T-cell (primary cell): ENCODE measurements around the gene SLC22A17. TPM values are rescaled to one million over a fixed set of nuclear protein-coding genes. Genes with fewer than 3 reads are reported as not detected.

Experiments
- ATAC-seq, 4 experiments: fragments of 200-7000 bp in 3 of 4; fragments of 150-1000 bp in 1 of 4; cut with Tn5 transposase; replicated peaks in 1 of 4; 1 replicate in 3 of 4; 2 replicates in 1 of 4; pipeline ENCODE4 v1.10.0; 2021; ENCODE audit warnings: moderate library complexity in 3 of 4, mild to moderate bottlenecking in 2 of 4, moderate number of reproducible peaks in 1 of 4
- CTCF ChIA-PET, 2 donors: fragments of 300-600 bp; sonication (Branson Sonifier 250); formaldehyde crosslinking; loops; one replicate each; lab custom pipeline; 2022; ENCODE audit warnings: antibody characterized with exemption in 2 of 2; lab: Charles Lee
- POLR2A ChIA-PET, 2 donors: fragments of 300-600 bp; sonication (Branson Sonifier 250); formaldehyde crosslinking; loops; one replicate each; lab custom pipeline; 2022; ENCODE audit warnings: antibody characterized with exemption in 2 of 2; lab: Charles Lee
- DNase-seq, 35 experiments: peaks; one replicate each; pipeline versions ENCODE4 v3.0.0 to v3.0.0-alpha.2; 2013 to 2023
- H3K27ac ChIP-seq: one replicate; pipeline ENCODE4 v1.5.1; 2013; ENCODE audit warnings: low read length
- H3K27me3 ChIP-seq, 2 experiments: replicated peaks in 1 of 2; 1 replicate in 1 of 2; 2 replicates in 1 of 2; pipeline versions ENCODE4 v1.6.1 to v1.7.0; 2013; ENCODE audit warnings: low read length in 1 of 2, mixed read lengths in 1 of 2; ENCODE audit not compliant: control insufficient read depth in 2 of 2, insufficient read depth in 2 of 2; ENCODE audit errors: extremely low read depth in 1 of 2
- H3K36me3 ChIP-seq, 2 donors: 1 replicate in 1 of 2; 2 replicates in 1 of 2; pipeline versions ENCODE4 v1.6.1 to v1.7.0; 2013; ENCODE audit warnings: low read length in 1 of 2; ENCODE audit not compliant: control insufficient read depth in 2 of 2, insufficient read depth in 1 of 2; ENCODE audit errors: extremely low read depth in 1 of 2
- H3K4me1 ChIP-seq, 2 experiments: 1 replicate in 1 of 2; 2 replicates in 1 of 2; pipeline versions ENCODE4 v1.6.1 to v1.7.0; 2013; ENCODE audit warnings: low read length in 2 of 2, mixed read lengths in 1 of 2; ENCODE audit not compliant: insufficient read depth in 2 of 2, control insufficient read depth in 1 of 2; ENCODE audit errors: extremely low read depth in 1 of 2
- H3K4me3 ChIP-seq, 2 donors: 1 replicate in 1 of 2; 2 replicates in 1 of 2; pipeline versions ENCODE4 v1.5.1 to v1.7.0; 2013; ENCODE audit warnings: mild to moderate bottlenecking in 2 of 2, low read length in 1 of 2, moderate library complexity in 1 of 2; ENCODE audit not compliant: control insufficient read depth in 1 of 2; ENCODE audit errors: extremely low read depth in 1 of 2
- H3K9me3 ChIP-seq: 2 replicates; pipeline ENCODE4 v1.7.0; 2013
- H3K27ac Mint-ChIP-seq, 2 donors: one replicate each; pipeline ENCODE4 v1.8.0; 2020 to 2021; ENCODE audit warnings: mild to moderate bottlenecking in 2 of 2, mixed read lengths in 2 of 2
- H3K27me3 Mint-ChIP-seq, 2 donors: one replicate each; pipeline ENCODE4 v1.8.0; 2021 to 2022; ENCODE audit warnings: mixed read lengths in 2 of 2
- H3K36me3 Mint-ChIP-seq: one replicate; pipeline ENCODE4 v1.8.0; 2021; ENCODE audit warnings: mixed read lengths
- H3K4me1 Mint-ChIP-seq, 3 donors: one replicate each; pipeline ENCODE4 v1.8.0; 2020 to 2022; ENCODE audit warnings: mixed read lengths in 3 of 3, mild to moderate bottlenecking in 1 of 3
- H3K4me3 Mint-ChIP-seq, 3 donors: one replicate each; pipeline ENCODE4 v1.8.0; 2020 to 2022; ENCODE audit warnings: mild to moderate bottlenecking in 3 of 3, mixed read lengths in 3 of 3, moderate library complexity in 3 of 3
- H3K9me3 Mint-ChIP-seq, 3 donors: one replicate each; pipeline ENCODE4 v1.8.0; 2020 to 2022; ENCODE audit warnings: mixed read lengths in 3 of 3
- WGBS: methylation state at CpG from one replicate; pipeline ENCODE4 v1.1.5; 2013; ENCODE audit warnings: missing lambda C conversion rate; ENCODE audit not compliant: insufficient coverage; 5-methylcytosine and 5-hydroxymethylcytosine counted together
- total RNA-seq, 35 experiments: library from RNA in 6 of 35; stranded (reverse) in 6 of 35; fragments of 120-200 nt in 1 of 35; gene quantifications; one replicate each; pipeline versions ENCODE4 v1.2.1 to v1.2.4 and lab custom pipeline; 2013 to 2026

Gene SLC22A17
- total RNA-seq, 5 donors from 2014 or later (not counting 1 experiment from before 2014, with no cell fraction given), result 12.0 to 19.0 (median 17.3) TPM

GRCh38 chr14:23319746-23320583 lies 32.7 kb downstream of the SLC22A17 start:
- peak overlapping the region; percentile 98 for H3K27ac ChIP-seq
- WGBS, result 90% methylated on average over 8 of the region's 17 CpGs
- Mint-ChIP-seq H3K36me3 (peaks cover 21% of the 10 kb centered on the region), H3K9me3 (no peaks in the 10 kb centered on the region), H3K27ac (peak overlapping the region; percentile 98), H3K4me3 (peak overlapping the region; percentile 82 to 93 (median 89)), H3K4me1 (peaks cover 30 to 32% (median 30%) of the 10 kb centered on the region in 3 donors), H3K27me3 (no peaks in the 10 kb centered on the region)
- ChIA-PET POLR2A (interaction anchor here (0.6 to 3.0 kb wide), 8 partner anchors 15 to 731 kb away, joined by 4 to 30 read pairs (median 8); partner anchors contain the start of genes ACIN1 (in 1 of the 2), C14orf119 (in 1 of the 2), DAD1 (in 1 of the 2) and PPP1R3E (in 1 of the 2)), CTCF (interaction anchor here in 1 of 2 donors (0.6 to 6.6 kb wide), 8 partner anchors 9 to 857 kb away, joined by 3 to 93 read pairs (median 5); partner anchors contain the start of genes ACIN1, C14orf119, HOMEZ and PPP1R3E)
- DNase-seq (peak in 2 of 35 experiments; percentile 4 to 12), ATAC-seq (no peak)
- H3K36me3 ChIP-seq, result peaks cover 6 to 25% of the 10 kb centered on the region in 2 donors
- H3K4me3 ChIP-seq, result peak overlapping the region; percentile 52 to 58
- H3K4me1 ChIP-seq, result peaks cover 10 to 26% of the 10 kb centered on the region in 2 experiments
- no peaks in the 10 kb centered on the region for H3K9me3 ChIP-seq
- H3K27me3 ChIP-seq, result peaks cover 0 to 9% of the 10 kb centered on the region in 2 experiments

- WGBS, result no CpG with 5 or more reads among the region's 5 CpGs
- no peaks in the 10 kb centered on the region for H3K9me3 Mint-ChIP-seq
- CTCF ChIA-PET, result no interaction called here
- H3K27me3 Mint-ChIP-seq, result no peaks in the 10 kb centered on the region
- H3K9me3 ChIP-seq, result no peaks in the 10 kb centered on the region
- POLR2A ChIA-PET, result interaction anchor here (0.6 kb wide), 2 partner anchors 15 to 223 kb away, joined by 3 read pairs; no protein-coding TSS in a partner anchor
- peaks cover 0 to 9% of the 10 kb centered on the region in 2 experiments for H3K27me3 ChIP-seq
- no peak for DNase-seq
- H3K27ac ChIP-seq, result no peak overlapping the region
- H3K4me1 ChIP-seq, result peaks cover 4 to 11% of the 10 kb centered on the region in 2 experiments
- peaks cover 11 to 15% (median 14%) of the 10 kb centered on the region in 3 donors for H3K4me1 Mint-ChIP-seq
- no peaks in the 10 kb centered on the region for H3K36me3 Mint-ChIP-seq
- no peak overlapping the region for H3K27ac Mint-ChIP-seq
- ATAC-seq, result no peak
- H3K36me3 ChIP-seq, result no peaks in the 10 kb centered on the region
- no peak overlapping the region for H3K4me3 ChIP-seq
- no peak overlapping the region for H3K4me3 Mint-ChIP-seq
These were observed 36.4 kb downstream of the SLC22A17 start for GRCh38 chr14:23316300-23316699.

- Mint-ChIP-seq H3K4me1 (peaks cover 0 to 2% (median 0%) of the 10 kb centered on the region in 3 donors), H3K27ac (no peak overlapping the region), H3K27me3 (peaks cover 19 to 39% of the 10 kb centered on the region in 2 donors), H3K36me3 (no peaks in the 10 kb centered on the region), H3K9me3 (no peaks in the 10 kb centered on the region), H3K4me3 (no peak overlapping the region)
- DNase-seq, result no peak
- Histone ChIP-seq H3K4me3 (no peak overlapping the region), H3K4me1 (no peaks in the 10 kb centered on the region), H3K9me3 (no peaks in the 10 kb centered on the region), H3K27me3 (peaks cover 0 to 48% of the 10 kb centered on the region in 2 experiments), H3K36me3 (no peaks in the 10 kb centered on the region), H3K27ac (no peak overlapping the region)
- CTCF ChIA-PET, result interaction anchor here (0.5 to 1.1 kb wide), 2 partner anchors 10 to 88 kb away, joined by 4 to 5 read pairs; no protein-coding TSS in a partner anchor
- POLR2A ChIA-PET, result interaction anchor here in 1 of 2 donors (1.1 kb wide), 1 partner anchor 12 kb away, joined by 3 read pairs; no protein-coding TSS in a partner anchor
- WGBS, result no CpG with 5 or more reads among the region's 1 CpG
- no peak for ATAC-seq
These were observed 42.1 kb downstream of the SLC22A17 start for GRCh38 chr14:23310546-23310945.

GRCh38 chr14:23308721-23309445 lies 43.8 kb downstream of the SLC22A17 start:
- ATAC-seq (no peak), DNase-seq (no peak)
- H3K4me1 ChIP-seq, result no peaks in the 10 kb centered on the region
- H3K9me3 ChIP-seq, result no peaks in the 10 kb centered on the region
- POLR2A ChIA-PET, result no interaction called here
- H3K27me3 ChIP-seq, result peaks cover 0 to 51% of the 10 kb centered on the region in 2 experiments
- no peaks in the 10 kb centered on the region for H3K36me3 Mint-ChIP-seq
- no peak overlapping the region for H3K4me3 Mint-ChIP-seq
- H3K36me3 ChIP-seq, result no peaks in the 10 kb centered on the region
- H3K4me1 Mint-ChIP-seq, result peaks cover 0 to 2% (median 0%) of the 10 kb centered on the region in 3 donors
- WGBS, result 86% methylated on average over 13 of the region's 17 CpGs
- H3K27me3 Mint-ChIP-seq, result peaks cover 24 to 40% of the 10 kb centered on the region in 2 donors
- H3K4me3 ChIP-seq, result no peak overlapping the region
- CTCF ChIA-PET, result interaction anchor here in 1 of 2 donors (1.3 kb wide), 1 partner anchor 12 kb away, joined by 3 read pairs; the partner anchor contains the start of gene PABPN1
- H3K27ac Mint-ChIP-seq, result no peak overlapping the region
- H3K9me3 Mint-ChIP-seq, result no peaks in the 10 kb centered on the region
- H3K27ac ChIP-seq, result no peak overlapping the region

GRCh38 chr14:23307687-23308644 lies 44.7 kb downstream of the SLC22A17 start:
- Histone ChIP-seq H3K36me3 (no peaks in the 10 kb centered on the region), H3K4me3 (no peak overlapping the region), H3K9me3 (no peaks in the 10 kb centered on the region), H3K27me3 (peaks cover 0 to 51% of the 10 kb centered on the region in 2 experiments), H3K4me1 (peaks cover 0 to 5% of the 10 kb centered on the region in 2 experiments), H3K27ac (no peak overlapping the region)
- ChIA-PET POLR2A (no interaction called here), CTCF (interaction anchor here in 1 of 2 donors (1.3 kb wide), 1 partner anchor 13 kb away, joined by 3 read pairs; the partner anchor contains the start of gene PABPN1)
- Mint-ChIP-seq H3K27ac (no peak overlapping the region), H3K9me3 (no peaks in the 10 kb centered on the region), H3K4me1 (peaks cover 3 to 5% (median 5%) of the 10 kb centered on the region in 3 donors), H3K36me3 (no peaks in the 10 kb centered on the region), H3K4me3 (peak overlapping the region in 1 of 3 donors; percentile 41), H3K27me3 (peaks cover 24 to 40% of the 10 kb centered on the region in 2 donors)
- ATAC-seq, result no peak
- WGBS, result 95% methylated on average over 16 of the region's 22 CpGs
- no peak for DNase-seq
